CD4-positive, alpha-beta T cell treated with Interleukin-15 for 4 hours (primary cell): ENCODE results near the gene CRB3.
"Not testable (repeated sequence)": the region's sequence is repeated elsewhere in the genome, so short reads cannot be mapped to it uniquely, and the experiment has no call there.

Experiments
- DNase-seq: peaks from one replicate; pipeline ENCODE4 v3.0.0-alpha.2; 2020; ENCODE audit warnings: low spot score

CRB3 gene

DNA sequence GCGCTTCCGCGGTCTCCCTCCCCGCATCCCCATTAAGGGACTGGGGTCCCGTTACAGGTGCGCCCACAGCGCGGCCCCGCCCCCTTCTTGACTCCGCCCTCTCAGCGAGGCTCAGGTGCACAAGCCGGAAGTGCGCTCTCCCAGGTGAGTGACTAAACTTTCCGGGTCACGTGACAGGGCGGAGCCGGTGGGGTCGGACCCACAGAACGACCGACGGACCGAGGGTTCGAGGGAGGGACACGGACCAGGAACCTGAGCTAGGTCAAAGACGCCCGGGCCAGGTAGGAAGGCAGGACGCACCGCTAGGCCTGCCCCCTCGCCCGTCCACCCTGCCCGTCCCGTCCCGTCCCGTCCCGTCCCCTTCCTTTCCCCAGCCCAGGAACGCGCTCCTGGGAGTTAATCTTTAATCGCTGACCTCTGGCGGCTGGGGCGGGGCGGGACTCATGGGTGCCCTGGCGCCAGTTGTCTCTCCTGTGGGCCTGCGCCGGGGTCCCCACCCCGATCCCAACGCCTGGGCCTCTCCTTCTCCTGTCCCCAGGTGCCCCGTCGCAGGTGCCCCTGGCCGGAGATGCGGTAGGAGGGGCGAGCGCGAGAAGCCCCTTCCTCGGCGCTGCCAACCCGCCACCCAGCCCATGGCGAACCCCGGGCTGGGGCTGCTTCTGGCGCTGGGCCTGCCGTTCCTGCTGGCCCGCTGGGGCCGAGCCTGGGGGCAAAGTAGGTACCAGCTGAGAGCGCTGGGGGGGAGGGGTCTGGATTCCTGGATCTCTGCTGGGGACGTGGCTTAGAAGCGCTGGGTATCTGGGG is at the start of gene CRB3:
Gene CRB3 (plus strand): TSS at position 202 of the 804 bp plus-strand sequence. CDS start 431 bp downstream, at position 633.
- DNase-seq: peak; percentile 54

DNA sequence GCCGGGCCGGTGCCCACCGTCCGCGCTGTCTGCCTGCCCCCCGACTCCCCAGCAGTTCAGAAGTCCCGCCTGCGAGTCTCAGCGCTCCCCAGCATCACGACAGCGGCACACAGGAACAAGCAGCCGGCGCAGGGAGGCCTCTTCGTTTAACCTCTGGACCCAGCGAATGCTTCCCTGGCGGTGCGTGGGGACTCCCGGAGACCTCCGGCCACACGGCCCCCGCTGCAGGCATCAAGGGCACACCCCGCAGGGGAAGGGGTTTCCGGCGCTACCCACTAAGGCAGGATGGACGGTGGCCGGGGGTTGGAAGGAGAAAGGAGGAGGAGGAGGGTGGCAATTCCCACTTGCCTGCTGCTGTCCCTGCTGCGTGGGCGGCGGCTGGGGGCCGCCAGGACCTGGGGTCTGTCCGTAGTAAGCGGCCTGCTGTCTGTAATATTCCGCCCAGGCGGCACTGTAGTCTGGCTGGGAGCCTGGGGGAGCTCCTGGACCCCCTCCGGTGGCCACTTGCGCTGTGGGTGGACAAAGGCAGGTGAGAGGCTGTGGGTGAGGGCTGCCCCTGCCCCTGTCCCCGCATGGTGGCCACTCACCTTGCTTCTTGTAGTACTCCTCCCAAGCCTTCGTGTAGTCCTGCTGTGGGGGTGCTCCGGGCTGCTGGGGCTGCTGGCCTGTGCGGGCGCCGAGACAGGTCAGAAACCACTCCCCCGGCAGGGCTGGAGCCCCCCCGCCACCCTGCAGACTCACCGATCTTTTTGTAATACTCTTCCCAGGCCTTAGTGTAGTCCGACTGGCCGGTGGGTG is 49.1 kb upstream of the CRB3 start:
- DNase-seq: no peak

DNA sequence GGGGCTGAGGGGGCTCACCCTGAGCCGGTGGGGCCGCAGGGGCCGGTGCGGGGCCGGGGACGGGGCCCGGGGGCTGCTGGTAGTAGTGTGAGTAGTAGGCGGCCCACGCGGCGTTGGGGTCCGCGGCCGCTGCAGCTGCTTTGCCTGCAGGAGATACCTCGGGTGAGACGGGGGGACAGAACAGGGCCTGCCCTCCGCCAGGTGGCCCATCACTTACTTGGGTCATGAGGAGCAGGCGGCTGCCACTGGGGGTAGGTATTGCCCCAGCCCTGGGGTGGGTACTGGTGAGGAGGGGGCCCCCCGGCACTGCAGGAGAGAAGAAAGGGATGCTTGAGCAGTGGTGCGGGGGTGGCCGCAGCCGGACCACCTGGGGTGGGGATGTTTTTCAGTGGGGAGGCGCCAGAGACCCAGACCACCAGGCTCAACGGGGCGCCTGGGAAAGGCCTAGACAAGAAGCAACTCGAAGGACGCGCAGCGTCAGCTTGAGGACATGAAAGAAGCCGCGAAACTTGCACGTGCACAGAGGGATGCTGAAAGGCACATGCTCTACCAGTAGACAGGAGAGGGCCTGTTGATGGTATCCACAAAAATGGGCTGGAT is 48.4 kb upstream of the CRB3 start:
- DNase-seq: no peak

- DNase-seq: no peak
Observed at GRCh38 chr19:6416658-6417405, 47.2 kb upstream of the CRB3 start.

DNA sequence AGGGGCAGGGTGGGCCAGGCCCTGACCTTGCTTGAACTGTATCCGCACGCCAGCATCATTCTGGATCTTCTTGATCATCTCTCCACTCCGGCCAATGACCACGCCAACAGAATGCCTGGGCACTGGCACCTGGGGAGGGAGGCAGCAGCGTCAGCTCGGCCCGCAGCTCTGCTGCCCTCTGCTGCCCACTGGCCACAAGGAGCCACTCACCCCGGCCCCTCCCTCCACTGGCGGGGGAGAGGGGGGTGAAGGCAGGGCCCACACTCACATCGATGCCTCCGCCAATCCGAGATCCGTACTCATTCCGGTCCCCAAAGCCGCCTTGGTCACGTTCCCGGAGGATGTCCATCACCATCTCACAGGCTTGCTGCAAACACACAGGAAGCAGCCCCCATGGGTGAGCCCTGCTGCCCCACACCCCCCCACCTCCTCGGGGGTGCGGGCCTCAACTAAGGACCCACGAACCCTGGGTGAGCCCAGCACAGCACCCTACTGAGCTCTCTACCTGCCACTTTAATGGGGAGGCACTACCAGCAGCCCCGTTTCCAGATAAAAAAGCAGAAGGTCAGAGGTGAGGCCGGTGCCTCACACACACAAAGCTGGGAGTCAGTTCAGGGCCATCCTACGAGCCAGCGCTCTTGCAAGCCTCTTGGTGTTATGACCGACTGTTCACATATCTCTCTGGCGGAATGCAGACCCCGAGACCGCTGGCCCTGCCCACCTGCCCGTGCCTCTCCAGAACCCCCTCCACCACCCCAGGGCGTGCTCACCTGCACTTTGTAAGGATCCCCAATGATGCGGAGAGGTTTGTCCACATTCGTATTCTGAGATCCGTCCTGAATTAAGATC is 46.1 kb upstream of the CRB3 start:
- DNase-seq: no peak

DNA sequence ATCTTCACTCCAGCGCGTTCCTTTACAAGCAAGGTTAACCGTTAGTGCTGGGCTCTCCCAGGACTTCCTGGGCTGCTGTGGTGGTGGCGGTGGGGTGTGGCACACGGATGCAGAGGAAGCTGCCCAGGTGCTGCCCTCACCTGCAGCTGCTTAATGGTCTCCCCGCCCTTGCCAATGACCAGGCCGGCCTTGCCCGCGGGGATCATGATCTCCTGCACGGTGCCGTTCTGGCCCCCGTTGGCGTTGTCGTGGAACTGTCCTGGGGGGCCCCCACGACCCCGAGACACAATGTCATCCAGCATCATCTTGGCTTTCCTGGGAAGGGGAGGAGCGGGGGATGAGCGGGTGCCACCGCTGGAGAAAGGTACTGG is 45.5 kb upstream of the CRB3 start:
- DNase-seq: no peak

- DNase-seq: no peak
Observed at GRCh38 chr19:6421075-6422014, 42.7 kb upstream of the CRB3 start.

- peak; percentile 6 for DNase-seq
Observed at GRCh38 chr19:6423499-6424194, 40.4 kb upstream of the CRB3 start.

GRCh38 chr19:6424195-6424938 is 39.7 kb upstream of the CRB3 start, which contains the start of gene KHSRP:
Gene KHSRP (minus strand): TSS chr19:6424811. CDS start chr19:6424701, 110 bp downstream.
- DNase-seq: peak; percentile 4

GRCh38 chr19:6424939-6425731 is 38.9 kb upstream of the CRB3 start:
- DNase-seq: peak; percentile 100

DNA sequence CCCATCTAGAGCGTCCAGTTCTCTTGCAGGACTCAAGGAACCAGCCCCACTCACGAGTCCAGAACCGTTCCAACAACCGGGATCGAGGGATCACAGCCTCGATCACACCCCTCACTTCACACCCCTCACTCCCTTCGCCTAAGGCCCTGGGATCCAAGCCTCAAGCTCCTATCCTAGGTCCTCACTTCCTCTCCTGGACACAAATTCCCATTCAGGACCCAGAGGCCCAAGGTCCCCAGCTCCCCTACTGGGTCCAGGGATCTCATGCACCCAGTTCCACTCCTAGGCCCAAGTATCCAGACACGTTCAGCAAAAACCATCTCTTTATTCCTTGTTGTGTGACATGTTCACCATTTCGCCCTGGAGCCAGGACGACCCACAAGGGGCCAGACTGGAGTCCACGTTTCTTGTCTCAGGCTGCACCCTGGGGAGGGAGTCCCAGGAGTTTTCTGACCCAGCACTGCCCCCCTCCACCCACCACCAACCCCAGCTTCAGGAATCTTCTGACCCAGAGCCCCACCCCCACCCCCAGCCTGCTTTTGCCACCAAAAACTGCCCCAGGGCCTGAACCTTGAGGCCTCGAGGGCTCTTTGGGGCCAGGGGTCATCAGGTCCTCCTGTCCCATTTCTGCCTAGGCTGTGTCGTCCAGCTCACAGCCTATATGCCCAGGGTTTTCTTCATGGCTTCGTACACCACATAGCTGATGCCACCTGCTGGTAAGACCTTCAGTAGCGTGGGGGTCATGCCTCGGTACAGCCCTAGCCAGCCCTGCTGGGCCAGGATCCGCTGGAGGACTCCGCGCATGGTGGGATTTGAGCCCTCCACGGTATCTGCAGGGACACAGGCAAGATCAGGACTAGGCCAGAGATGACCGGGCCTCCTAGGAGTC is 38.1 kb upstream of the CRB3 start:
- DNase-seq: no peak

GRCh38 chr19:6427131-6427530 is 36.9 kb upstream of the CRB3 start:
- no peak for DNase-seq

GRCh38 chr19:6428692-6429418 is 35.2 kb upstream of the CRB3 start:
- not testable (repeated sequence) for DNase-seq

DNA sequence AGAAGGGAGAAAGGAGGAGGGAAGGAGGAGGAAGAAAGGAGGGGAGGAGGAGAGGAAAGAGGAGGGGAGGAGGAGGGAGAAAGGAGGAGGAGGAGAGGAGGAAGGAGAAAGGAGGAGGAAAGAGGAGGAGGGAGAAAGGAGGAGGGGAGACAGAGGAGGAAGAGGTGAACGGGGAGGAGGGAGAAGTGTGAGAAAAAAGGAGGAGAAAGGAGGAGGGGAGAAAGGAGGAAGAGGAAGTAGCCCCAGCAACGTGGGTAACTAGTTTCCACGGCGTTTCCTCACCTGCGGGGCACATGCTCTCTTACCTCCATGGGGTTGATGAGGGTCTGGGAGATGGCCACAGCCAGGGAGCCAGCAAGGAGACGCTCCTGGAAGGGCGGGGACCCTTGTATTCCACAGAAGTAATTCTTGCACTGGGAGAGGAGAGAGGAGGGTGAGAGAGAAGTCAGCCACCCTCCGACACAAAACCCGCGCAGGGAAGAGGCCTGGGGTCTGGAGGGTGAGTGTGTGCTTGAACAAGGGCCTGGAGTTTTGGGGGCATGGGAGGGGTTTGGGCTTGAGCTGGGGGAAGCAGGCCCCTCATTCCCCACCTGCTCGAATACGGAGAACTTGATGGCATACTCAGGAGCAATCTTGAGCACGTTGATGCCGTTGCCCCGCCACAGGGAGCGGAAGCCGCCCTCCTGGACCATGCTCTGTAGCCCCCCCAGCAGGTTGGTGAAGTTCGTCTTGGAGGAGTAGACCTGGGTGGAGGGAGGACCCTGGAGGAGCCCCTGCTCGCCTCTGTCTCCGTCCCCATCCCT is 34.5 kb upstream of the CRB3 start:
- DNase-seq: no peak

GRCh38 chr19:6431891-6432290 is 32.2 kb upstream of the CRB3 start:
- no peak for DNase-seq
